Gastroesophageal sphincter (tissue), 4 donors: ENCODE results near the gene CERKL. TPM values are rescaled to one million over a fixed set of nuclear protein-coding genes. Genes with fewer than 3 reads are reported as not detected.

ENCODE experiments used
- ATAC-seq: fragments of 150-250 bp; one replicate; pipeline ENCODE4 v1.9.1; 2016; ENCODE audit warnings: mild to moderate bottlenecking, moderate library complexity
- H3K27ac ChIP-seq, 4 donors: fragments of 200-600 bp; sonication (generic) in 3 of 4; 1 replicate in 3 of 4; 2 replicates in 1 of 4; pipeline ENCODE4 v1.5.1; 2016 to 2019
- H3K27me3 ChIP-seq: fragments of 200-600 bp; sonication (generic); one replicate; pipeline ENCODE4 v1.5.1; 2019
- H3K36me3 ChIP-seq, 2 donors: fragments of 200-600 bp; sonication (generic); one replicate each; pipeline ENCODE4 v1.5.1; 2019; ENCODE audit warnings: control low read depth in 1 of 2
- H3K4me1 ChIP-seq, 3 donors: fragments of 200-600 bp; sonication (generic); 1 replicate in 2 of 3; 2 replicates in 1 of 3; pipeline ENCODE4 v1.5.1; 2016 to 2019; ENCODE audit warnings: control low read depth in 2 of 3
- H3K4me3 ChIP-seq, 2 donors: fragments of 200-600 bp; sonication (generic); one replicate each; pipeline ENCODE4 v1.5.1; 2019; ENCODE audit warnings: mild to moderate bottlenecking in 1 of 2, moderate library complexity in 1 of 2
- H3K9me3 ChIP-seq, 3 donors: fragments of 200-600 bp; sonication (generic); one replicate each; pipeline ENCODE4 v1.5.1; 2017 to 2019; ENCODE audit warnings: control low read depth in 2 of 3
- EP300 ChIP-seq: sonication (generic); formaldehyde crosslinking; IDR thresholded peaks from one replicate; pipeline ENCODE4 v1.6.1; 2017; ENCODE audit warnings: antibody characterized with exemption, mild to moderate bottlenecking
- POLR2A ChIP-seq, 2 donors: fragments of 450-650 bp; IDR thresholded peaks; one replicate each; pipeline ENCODE4 v1.6.1; 2017; ENCODE audit warnings: antibody characterized with exemption in 2 of 2, mild to moderate bottlenecking in 2 of 2, moderate library complexity in 1 of 2
- POLR2AphosphoS5 ChIP-seq: sonication (generic); formaldehyde crosslinking; IDR thresholded peaks from one replicate; pipeline ENCODE4 v1.6.1; 2017; ENCODE audit warnings: antibody characterized with exemption
- WGBS, 2 donors: methylation state at CpG; one replicate each; pipeline ENCODE4 v1.1.5; 2018; ENCODE audit warnings: low coverage in 1 of 2; 5-methylcytosine and 5-hydroxymethylcytosine counted together
- total RNA-seq, 4 donors: library from RNA; depleted of rRNA; stranded (reverse); fragments of >200 nt; gene quantifications; one replicate each; pipeline ENCODE4 v1.1.0, GENCODE V29; 2016
- TF ChIP-seq, protein P1 (sequence below), 4 experiments: fragments of 200-600 bp in 2 of 4; fragments of 450-650 bp in 2 of 4; sonication (generic) in 1 of 4; IDR thresholded peaks; one replicate each; pipeline ENCODE4 v1.5.1; 2017 to 2019; ENCODE audit warnings: antibody characterized with exemption in 4 of 4, mild to moderate bottlenecking in 2 of 4, moderate library complexity in 2 of 4

CERKL gene
- total RNA-seq, 4 donors from 2014 or later = 0.78 TPM; not detected in 3

DNA sequence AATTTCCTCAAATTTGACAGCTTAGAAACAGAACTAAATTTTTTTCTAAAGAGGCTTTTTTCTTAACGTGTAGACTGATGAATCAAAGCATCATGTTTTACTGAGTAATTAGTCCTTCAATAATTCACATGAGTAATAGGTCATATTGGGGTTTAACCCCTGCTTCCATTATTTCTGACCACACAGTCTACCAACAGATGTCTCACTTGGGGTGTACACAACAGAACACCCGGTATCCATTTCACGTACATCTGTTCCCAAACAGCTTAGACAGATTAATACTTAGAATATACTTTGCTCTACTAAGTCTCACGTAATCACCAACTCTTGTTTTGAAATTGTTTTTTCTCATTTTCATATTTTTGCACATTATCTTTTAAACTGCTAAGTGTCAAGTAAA, 14.8 kb downstream of the CERKL start:
- no peaks in the 10 kb centered on the region for H3K4me1 ChIP-seq
- 35 to 45% methylated on average over 4 of the region's 4 CpGs for WGBS, 2 donors
- no peak overlapping the region for H3K27ac ChIP-seq
- H3K4me3 ChIP-seq = no peak overlapping the region
- H3K9me3 ChIP-seq = no peaks in the 10 kb centered on the region
- TF ChIP-seq POLR2A (IDR thresholded peaks at IDR 0.05) (no peak), EP300 (no peak), POLR2AphosphoS5 (no peak)
- TF ChIP-seq, protein P1, sequence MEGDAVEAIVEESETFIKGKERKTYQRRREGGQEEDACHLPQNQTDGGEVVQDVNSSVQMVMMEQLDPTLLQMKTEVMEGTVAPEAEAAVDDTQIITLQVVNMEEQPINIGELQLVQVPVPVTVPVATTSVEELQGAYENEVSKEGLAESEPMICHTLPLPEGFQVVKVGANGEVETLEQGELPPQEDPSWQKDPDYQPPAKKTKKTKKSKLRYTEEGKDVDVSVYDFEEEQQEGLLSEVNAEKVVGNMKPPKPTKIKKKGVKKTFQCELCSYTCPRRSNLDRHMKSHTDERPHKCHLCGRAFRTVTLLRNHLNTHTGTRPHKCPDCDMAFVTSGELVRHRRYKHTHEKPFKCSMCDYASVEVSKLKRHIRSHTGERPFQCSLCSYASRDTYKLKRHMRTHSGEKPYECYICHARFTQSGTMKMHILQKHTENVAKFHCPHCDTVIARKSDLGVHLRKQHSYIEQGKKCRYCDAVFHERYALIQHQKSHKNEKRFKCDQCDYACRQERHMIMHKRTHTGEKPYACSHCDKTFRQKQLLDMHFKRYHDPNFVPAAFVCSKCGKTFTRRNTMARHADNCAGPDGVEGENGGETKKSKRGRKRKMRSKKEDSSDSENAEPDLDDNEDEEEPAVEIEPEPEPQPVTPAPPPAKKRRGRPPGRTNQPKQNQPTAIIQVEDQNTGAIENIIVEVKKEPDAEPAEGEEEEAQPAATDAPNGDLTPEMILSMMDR (IDR thresholded peaks at IDR 0.05) = no peak
- no peaks in the 10 kb centered on the region for H3K36me3 ChIP-seq
- peaks cover 5% of the 10 kb centered on the region for H3K27me3 ChIP-seq
- ATAC-seq = no peak

DNA sequence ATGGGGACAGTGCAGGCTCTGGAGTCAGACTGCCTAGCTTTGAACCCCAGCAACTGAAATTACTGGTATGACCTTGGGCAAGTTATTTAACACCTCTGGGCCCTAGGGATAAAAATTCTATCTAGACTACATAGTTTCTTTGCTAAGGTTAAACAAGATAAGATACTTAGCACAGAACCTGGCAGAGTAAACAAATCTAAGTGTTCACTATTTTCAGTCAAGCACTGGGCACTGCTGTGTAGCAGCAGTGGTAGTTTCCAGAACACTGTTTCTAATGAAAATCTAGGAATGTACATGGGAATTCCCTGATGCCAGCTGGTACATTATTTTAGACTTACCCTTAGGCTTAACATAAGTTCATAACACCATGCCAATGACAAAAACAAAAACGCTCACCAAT, 17.2 kb downstream of the CERKL start:
- WGBS, 2 donors = 0% methylated on average over 1 of the region's 1 CpG
- TF ChIP-seq EP300 (no peak), POLR2AphosphoS5 (no peak), POLR2A (IDR thresholded peaks at IDR 0.05) (no peak)
- TF ChIP-seq, protein P1 (IDR thresholded peaks at IDR 0.05) = no peak
- H3K27me3 ChIP-seq = no peaks in the 10 kb centered on the region
- no peaks in the 10 kb centered on the region for H3K4me1 ChIP-seq
- ATAC-seq = no peak
- no peaks in the 10 kb centered on the region for H3K9me3 ChIP-seq
- H3K4me3 ChIP-seq = no peak overlapping the region
- H3K36me3 ChIP-seq = no peaks in the 10 kb centered on the region
- no peak overlapping the region for H3K27ac ChIP-seq

DNA sequence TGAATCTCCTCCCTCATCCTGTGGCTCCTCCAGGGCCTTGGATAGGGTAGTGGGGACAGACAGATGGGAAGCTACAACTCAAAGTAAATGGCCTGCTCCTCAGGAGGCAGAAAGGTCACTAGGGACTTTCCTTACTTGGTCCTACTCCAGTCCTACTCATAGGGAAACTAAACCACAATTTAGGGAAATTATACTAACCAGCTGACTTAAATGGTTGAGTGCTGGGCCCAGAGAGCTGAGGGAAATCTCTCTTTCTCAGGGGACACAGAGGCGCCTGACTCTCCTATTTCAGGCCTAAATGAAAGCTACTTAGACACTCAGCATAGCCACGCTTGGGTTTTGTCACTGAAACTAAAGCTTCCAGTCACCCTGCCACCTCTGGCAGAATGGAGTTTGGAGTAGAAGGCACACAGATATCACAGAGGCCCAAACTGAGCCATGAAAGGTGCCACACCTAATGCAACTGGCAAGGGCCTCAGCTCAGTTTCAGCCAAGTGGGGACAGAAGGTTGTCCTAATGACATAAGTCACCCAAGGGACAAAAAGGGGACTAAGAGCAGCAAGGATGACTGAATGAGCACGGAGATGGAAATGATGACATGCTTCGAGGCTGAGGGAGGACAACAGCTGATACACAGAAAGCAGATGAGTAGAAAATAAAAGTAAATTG, 24.0 kb downstream of the CERKL start:
- Histone ChIP-seq H3K4me1 (no peaks in the 10 kb centered on the region), H3K9me3 (no peaks in the 10 kb centered on the region), H3K4me3 (no peak overlapping the region), H3K27ac (no peak overlapping the region), H3K36me3 (no peaks in the 10 kb centered on the region), H3K27me3 (no peaks in the 10 kb centered on the region)
- no peak for ATAC-seq
- 90 to 93% methylated on average over 3 to 4 of the region's 4 CpGs for WGBS, 2 donors
- TF ChIP-seq EP300 = no peak
- TF ChIP-seq POLR2A (IDR thresholded peaks at IDR 0.05) = no peak
- TF ChIP-seq, protein P1 (IDR thresholded peaks at IDR 0.05) = no peak
- TF ChIP-seq POLR2AphosphoS5 = no peak

DNA sequence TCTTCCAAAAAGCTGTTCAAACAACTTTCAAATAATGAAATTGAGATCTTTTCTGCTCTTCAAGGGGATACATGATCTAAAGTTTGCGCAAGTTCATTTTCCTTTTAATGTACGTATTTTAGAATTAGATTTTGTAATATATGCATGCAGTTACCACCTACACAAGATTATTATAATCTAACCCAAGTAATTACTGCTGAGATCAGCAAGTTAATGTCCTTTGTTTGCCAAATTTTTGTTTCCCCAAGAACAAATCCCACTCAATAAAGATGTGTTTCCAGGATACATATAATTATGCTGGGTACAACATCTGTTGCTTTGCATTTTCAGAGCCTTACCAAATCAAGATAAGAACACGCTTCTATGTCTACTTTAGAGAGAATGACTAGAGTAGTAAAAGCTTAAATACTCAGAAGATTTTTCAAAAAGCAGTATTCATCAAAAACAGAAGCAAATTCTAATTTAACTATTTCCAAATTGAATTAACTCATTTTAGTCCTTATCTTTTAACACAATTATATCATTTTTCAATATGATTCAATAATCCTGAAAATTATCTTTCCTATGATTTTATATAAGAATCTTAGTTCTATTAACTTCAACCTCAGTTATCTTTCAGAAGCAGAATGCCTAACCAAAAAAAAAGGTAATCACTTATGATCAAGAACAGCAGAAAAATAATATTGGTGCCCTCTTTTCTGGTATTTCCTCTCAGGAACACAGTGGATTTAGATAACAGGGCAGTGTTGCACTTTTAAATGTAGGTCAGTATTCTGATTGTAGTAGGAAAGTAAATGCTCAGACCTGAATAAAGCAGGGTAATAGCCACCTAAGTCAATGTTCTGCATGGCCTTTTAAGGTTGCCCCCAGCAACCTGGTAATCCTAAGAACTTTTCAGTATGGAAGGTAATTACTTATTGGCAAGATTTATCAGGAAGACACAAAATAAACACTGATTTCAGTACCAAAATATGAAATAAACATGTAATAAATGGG, 28.0 kb downstream of the CERKL start:
- H3K27me3 ChIP-seq = no peaks in the 10 kb centered on the region
- no peaks in the 10 kb centered on the region for H3K9me3 ChIP-seq
- no peak overlapping the region for H3K4me3 ChIP-seq
- H3K4me1 ChIP-seq = no peaks in the 10 kb centered on the region
- 77 to 92% methylated on average over 3 of the region's 3 CpGs for WGBS, 2 donors
- H3K27ac ChIP-seq = no peak overlapping the region
- TF ChIP-seq, protein P1 (IDR thresholded peaks at IDR 0.05) = no peak
- no peak for TF ChIP-seq EP300
- no peak for TF ChIP-seq POLR2AphosphoS5
- TF ChIP-seq POLR2A (IDR thresholded peaks at IDR 0.05) = no peak
- no peak for ATAC-seq
- H3K36me3 ChIP-seq = no peaks in the 10 kb centered on the region
